ENCODE data around the gene C1orf185. TPM values are rescaled to one million over a fixed set of nuclear protein-coding genes. Genes with fewer than 3 reads are reported as not detected.

Gene C1orf185
- total RNA-seq, 4 donors from 2014 or later, result not detected

- DNase-seq, result no peak
- no peaks in the 10 kb centered on the region for H3K36me3 ChIP-seq
- TF ChIP-seq, protein P1, sequence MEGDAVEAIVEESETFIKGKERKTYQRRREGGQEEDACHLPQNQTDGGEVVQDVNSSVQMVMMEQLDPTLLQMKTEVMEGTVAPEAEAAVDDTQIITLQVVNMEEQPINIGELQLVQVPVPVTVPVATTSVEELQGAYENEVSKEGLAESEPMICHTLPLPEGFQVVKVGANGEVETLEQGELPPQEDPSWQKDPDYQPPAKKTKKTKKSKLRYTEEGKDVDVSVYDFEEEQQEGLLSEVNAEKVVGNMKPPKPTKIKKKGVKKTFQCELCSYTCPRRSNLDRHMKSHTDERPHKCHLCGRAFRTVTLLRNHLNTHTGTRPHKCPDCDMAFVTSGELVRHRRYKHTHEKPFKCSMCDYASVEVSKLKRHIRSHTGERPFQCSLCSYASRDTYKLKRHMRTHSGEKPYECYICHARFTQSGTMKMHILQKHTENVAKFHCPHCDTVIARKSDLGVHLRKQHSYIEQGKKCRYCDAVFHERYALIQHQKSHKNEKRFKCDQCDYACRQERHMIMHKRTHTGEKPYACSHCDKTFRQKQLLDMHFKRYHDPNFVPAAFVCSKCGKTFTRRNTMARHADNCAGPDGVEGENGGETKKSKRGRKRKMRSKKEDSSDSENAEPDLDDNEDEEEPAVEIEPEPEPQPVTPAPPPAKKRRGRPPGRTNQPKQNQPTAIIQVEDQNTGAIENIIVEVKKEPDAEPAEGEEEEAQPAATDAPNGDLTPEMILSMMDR (IDR thresholded peaks at IDR 0.05), result no peak
- TF ChIP-seq POLR2A (IDR thresholded peaks at IDR 0.05), result no peak
- no peak overlapping the region for H3K4me3 ChIP-seq
- no peaks in the 10 kb centered on the region for H3K27me3 ChIP-seq
- H3K9me3 ChIP-seq, result no peaks in the 10 kb centered on the region
- no peak overlapping the region for H3K27ac ChIP-seq
- intact Hi-C loops (cut with DNase I; ENCODE audit: low total_unique reads), result no loop called here
- no peaks in the 10 kb centered on the region for H3K4me1 ChIP-seq
Measured at GRCh38 chr1:51070640-51071039, 31.4 kb upstream of the C1orf185 start.

DNA sequence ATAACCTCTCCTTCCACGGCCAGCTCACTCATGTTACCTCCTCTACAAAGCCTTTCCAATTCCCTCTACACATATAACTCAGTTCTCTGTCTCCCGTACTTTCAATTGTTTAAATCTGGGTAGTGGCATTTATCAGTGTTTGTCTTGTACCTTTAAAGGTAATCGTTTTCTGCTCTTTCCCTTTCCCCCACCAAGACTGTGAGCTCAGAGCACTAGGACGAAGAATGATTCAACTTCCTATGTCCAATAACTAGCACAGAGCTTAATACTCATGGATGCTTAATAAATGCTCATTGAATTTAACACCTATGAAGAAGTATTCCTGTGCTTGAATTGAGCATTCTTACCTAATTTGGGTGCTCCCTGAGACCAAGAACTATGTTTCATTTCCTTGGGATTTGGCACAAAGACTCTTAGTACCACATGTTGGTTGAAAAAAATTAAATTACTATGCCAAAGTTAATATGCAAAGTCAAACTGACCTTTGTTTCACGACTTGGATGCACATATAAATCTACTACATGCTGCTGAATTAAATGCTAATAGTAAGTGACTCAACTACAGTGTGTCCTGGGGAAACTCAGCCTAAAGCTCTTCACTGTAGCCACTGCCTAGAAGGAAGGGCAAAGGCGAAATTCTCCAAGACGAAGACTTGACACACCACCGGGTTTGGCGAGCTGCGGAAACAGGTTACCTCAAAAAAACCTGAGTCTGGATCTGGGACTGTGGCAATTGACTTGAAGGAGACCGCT lies 30.6 kb upstream of the C1orf185 start:
- no peaks in the 10 kb centered on the region for H3K36me3 ChIP-seq
- no peaks in the 10 kb centered on the region for H3K4me1 ChIP-seq
- H3K9me3 ChIP-seq, result no peaks in the 10 kb centered on the region
- DNase-seq, result no peak
- no peaks in the 10 kb centered on the region for H3K27me3 ChIP-seq
- no peak overlapping the region for H3K27ac ChIP-seq
- intact Hi-C loops (cut with DNase I; ENCODE audit: low total_unique reads), result no loop called here
- H3K4me3 ChIP-seq, result no peak overlapping the region
- TF ChIP-seq POLR2A (IDR thresholded peaks at IDR 0.05), result no peak
- TF ChIP-seq, protein P1 (IDR thresholded peaks at IDR 0.05), result no peak

GRCh38 chr1:51072043-51072439 lies 30.0 kb upstream of the C1orf185 start:
- no peaks in the 10 kb centered on the region for H3K27me3 ChIP-seq
- intact Hi-C loops (cut with DNase I; ENCODE audit: low total_unique reads), result no loop called here
- no peak for TF ChIP-seq POLR2A (IDR thresholded peaks at IDR 0.05)
- TF ChIP-seq, protein P1 (IDR thresholded peaks at IDR 0.05), result no peak
- no peak for DNase-seq
- H3K9me3 ChIP-seq, result no peaks in the 10 kb centered on the region
- no peak overlapping the region for H3K4me3 ChIP-seq
- H3K4me1 ChIP-seq, result no peaks in the 10 kb centered on the region
- H3K27ac ChIP-seq, result no peak overlapping the region
- no peaks in the 10 kb centered on the region for H3K36me3 ChIP-seq

DNA sequence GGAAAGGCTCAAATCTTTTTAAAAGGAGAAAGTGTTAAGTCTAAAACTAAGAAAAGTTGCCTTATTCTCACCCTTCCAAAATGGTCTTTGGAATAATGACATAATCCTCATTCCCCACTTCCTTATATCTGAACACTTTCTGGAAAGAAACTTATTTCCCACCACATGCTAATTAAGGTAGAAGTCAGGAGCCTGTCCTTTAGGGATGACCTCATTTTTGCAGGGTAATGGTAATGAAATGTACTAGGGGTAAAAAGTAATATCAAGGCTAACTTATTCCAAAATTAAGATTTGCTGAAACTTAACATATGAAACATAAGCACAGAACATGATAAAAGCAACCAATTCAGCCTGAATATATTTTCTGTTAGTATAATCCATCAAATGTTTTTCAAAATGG lies 29.4 kb upstream of the C1orf185 start:
- Histone ChIP-seq H3K27ac (no peak overlapping the region), H3K27me3 (no peaks in the 10 kb centered on the region), H3K36me3 (no peaks in the 10 kb centered on the region), H3K4me1 (no peaks in the 10 kb centered on the region), H3K9me3 (no peaks in the 10 kb centered on the region), H3K4me3 (no peak overlapping the region)
- intact Hi-C loops (cut with DNase I; ENCODE audit: low total_unique reads), result no loop called here
- no peak for DNase-seq
- TF ChIP-seq, protein P1 (IDR thresholded peaks at IDR 0.05), result no peak
- no peak for TF ChIP-seq POLR2A (IDR thresholded peaks at IDR 0.05)

- TF ChIP-seq, protein P1 (IDR thresholded peaks at IDR 0.05), result no peak
Measured at GRCh38 chr1:51073456-51073855, 28.6 kb upstream of the C1orf185 start.

More at GRCh38 chr1:51073456-51073855, 28.6 kb upstream of the C1orf185 start:
- Histone ChIP-seq H3K4me3 (no peak overlapping the region), H3K36me3 (no peaks in the 10 kb centered on the region), H3K9me3 (no peaks in the 10 kb centered on the region), H3K27ac (no peak overlapping the region), H3K27me3 (no peaks in the 10 kb centered on the region), H3K4me1 (no peaks in the 10 kb centered on the region)
- DNase-seq, result no peak
- intact Hi-C loops (cut with DNase I; ENCODE audit: low total_unique reads), result no loop called here

Data from uterus (tissue), 4 donors.